Activated CD4-positive, alpha-beta T cell treated with anti-CD3 and anti-CD28 coated beads, Interleukin-2, amount 50 U/mL, for 1 hour (primary cell): ENCODE results near the gene DBH.

Experiments used
- DNase-seq: peaks from one replicate; pipeline ENCODE4 v3.0.0-alpha.2; 2020

Gene DBH

DNA sequence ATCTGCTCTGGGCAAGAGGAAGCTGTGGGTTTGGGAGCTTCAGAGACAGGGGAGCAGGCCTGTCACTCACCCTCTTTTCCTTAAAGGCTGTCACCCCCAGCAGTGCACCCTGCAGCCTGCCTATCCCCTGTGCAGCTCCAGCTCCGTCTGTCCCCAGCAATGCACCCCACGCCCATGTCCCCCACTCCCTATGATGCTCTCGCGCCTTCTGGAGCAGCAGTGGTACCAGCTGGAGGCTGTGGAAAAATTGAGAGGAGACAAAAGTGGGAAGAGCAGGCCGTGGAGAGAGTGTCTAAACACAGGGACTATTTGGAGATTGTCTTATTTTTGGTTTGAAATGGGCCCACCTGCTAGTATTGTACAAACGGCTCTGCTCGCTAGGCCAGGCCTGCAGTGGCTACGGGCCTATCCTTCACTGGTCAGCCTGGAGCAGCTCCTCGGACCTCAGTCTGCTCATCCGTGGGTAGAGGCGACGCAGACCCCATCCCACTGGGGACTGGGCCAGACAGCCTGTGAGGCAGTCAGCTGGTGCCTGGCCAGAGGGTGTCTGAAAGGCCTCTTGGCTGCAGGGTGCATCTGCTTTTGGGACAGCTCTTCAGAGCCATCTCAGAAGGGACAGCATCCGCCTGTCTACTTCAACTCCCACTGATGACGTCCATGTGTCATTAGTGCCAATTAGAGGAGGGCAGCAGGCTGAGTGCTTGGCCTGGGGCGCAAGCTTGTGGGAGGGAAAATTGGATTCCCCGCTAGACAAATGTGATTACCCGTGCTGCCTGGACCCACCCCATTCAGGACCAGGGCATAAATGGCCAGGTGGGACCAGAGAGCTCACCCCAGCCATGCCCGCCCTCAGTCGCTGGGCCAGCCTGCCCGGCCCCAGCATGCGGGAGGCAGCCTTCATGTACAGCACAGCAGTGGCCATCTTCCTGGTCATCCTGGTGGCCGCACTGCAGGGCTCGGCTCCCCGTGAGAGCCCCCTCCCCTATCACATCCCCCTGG is at the start of gene DBH:
DBH (plus strand) TSS at position 831 of the 999 bp plus-strand sequence; CDS start at position 840, 9 bp downstream.
- DNase-seq = no peak

DNA sequence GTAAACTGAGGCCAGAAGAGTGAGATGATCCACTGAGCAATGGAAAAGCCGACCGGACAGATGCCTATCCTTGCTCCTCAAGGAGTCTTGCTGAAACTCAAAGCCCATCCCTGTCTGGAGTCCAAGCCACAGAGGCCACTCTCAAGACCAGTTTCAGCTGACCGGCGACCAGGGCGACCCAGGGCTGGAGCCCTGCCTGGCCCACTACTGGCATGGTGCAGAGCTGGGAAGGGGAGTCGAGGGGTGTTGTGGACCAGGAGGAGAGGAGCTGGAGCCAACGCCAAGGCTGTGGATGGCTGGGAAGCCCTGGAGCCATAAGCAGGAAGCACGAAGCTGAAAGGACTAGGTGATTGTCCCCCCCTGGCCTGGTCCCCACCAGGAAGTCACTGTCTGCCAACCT is 49.1 kb upstream of the DBH start:
- no peak for DNase-seq

DNA sequence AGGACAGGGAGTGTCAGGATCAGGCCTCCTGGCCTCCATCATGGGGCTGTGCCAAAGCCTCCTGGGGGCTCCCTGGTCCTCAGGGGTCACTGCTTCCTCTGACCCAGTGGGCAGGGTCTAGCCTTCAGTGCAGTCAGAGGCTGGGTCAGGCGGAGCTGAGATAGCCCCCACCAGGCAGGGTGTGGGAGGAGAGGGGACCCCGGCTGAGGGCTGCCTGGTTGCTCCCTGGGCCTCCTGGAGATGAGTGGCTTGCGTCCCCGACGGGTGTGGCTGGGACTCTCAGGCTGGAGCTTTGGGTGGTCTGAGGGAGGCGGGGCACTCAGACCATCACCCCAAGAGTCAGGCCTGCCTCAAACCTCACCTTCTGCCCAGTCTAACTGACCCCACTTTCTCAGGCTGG is 48.7 kb upstream of the DBH start:
- DNase-seq = no peak

DNA sequence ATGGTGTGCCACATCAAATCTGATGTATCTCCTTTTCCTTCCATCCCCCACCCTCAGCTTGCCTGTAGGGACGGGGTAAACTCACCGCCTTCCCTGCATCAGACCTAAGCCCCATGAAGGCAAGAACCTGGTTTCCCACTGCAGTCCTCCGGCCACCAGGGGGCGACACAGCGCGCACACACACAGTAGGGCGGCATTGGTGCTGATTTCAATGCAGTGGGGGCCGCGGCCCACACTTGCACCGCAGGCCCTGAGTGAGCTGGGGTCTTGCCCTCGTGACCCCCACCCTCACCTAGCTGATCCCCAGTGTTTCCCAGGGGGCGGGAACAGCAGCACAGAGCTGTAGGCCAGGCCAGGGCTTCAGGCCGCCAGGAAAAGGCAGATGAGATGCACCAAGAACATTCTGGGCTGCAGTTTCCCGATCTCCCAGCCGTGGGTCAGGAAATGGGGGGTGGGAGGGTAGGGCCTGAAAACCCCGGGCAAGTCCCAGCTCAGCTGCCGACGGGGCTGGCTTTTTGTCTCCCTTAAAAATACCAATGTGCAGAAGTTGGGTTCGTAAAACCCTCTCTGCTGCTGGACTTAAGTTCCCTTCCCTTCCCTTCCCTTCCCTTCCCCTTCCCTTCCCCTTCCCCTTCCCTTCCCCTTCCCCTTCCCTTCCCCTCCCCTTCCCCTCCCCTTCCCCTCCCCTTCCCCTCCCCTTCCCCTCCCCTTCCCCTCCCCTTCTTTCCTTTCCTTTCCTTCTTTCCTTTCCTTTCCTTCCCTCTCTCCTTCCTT is 46.5 kb upstream of the DBH start:
- peak; percentile 52 for DNase-seq

DNA sequence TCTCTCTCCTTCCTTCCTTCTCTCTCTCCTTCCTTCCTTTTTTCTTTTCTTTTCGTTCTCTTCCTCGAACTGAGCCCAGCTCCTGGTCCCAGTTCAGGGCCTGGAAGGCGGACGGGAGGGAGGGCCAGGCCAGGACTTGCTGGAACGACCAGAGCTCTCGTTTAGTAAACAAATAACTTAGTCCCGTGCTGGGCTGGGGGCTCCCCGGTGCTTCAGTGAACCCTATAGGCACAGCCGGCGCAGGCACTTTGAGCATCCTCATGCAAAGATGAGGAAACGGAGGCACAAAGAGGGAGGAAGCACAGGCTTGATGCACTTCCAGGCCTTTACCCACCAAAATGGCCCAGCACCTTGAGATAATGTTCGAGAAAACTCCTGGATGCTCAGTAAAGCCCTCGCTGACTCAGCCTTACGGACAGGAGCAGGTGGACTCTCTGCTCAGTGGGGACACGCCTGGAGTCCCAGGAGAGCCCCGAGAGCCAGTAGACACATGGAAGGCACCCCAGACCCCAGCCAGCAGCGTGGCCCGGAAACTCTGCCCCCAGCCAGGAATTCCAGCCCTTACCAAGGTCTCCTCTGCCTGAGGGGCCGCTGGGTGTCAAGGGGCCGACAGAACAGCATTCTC is 45.8 kb upstream of the DBH start:
- DNase-seq = no peak

DNA sequence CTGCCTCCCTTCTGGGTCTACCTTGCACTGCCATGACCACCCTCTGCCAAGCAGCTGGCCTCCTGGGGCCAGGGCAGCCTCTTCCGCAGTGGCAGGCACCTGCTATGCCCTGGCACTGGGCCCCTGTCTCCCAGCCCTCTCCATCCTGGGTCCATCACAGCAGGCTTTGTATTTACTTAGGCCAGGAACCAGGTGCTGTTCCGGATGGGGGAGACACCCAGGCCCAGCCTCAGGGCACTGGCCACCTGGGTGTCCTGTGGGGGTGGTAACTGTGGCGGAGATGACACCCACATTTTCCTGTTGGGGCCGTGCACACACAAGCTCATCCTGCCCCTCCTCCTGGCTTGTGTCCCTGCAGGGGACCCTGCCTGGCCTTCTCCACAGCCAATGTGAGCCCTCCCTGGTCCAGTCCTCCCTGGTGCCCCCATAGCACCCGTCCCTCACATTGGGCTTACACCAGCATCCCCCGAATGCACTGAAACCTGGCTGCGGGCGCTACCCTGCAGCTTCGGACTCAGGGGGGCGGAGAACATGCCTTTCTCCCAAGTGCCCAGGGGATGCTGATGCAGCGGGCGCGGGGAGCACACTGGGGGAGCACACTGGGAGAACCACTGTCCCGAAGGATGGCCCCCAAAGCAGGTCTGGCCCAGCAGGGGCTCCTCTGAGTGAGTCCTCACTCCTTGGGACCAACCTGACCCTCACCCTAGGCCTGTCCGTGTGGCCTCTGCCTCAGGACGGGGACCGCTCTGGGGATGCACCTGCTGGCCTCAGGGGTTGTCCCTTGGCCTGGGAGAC is 44.9 kb upstream of the DBH start:
- DNase-seq = no peak

DNA sequence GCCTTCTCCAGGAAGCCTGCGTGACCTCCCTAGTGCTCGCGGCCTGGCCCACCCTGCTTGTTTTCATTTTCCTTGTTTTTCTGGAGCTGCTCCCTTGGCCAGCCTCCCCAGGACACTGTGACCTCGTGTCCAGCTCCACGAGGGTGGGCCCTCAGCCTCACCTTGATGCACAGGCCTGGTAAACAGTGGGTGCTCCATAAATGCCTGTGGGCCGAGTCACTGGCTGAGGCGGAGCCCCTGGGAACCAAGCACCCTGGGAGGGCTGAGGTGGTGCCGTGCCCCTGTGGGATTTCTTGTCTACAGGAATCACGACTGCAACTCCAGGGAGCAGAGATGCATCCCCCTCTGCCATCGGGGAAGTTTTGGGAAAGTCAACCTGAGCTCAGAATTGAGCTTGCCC is 44.2 kb upstream of the DBH start:
- DNase-seq = no peak

DNA sequence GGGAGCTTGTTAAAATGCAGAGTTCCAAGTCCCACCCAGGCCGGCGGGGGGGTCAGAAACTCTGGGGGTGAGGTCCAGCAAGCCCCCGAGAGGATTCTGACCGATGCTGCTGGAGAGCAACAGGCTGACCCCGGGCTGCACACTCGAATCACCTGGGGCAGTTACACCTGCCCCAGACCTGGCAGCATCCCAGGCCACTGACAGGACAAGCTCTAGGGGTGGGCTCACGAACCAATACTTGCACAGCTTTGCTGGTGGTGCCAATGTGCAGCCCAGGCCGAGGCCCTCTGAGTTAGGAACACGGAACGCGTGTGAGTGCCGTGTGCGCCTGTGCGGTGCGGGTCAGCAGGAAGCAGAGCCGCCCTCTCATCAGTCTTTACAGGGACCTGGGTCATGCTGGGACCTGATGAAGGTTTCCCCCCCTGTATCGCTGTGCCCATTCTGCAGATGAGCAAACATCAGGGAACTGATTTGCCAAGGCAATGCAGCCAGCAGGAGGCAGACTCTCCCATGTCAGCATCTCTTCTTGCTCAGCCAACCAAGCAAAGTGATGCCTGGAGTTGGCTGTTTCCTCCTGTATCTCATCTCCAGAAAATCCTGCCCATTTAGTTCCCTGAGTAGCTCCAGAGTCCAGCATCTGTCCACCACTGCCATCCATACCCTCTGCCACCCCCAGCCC is 43.3 kb upstream of the DBH start:
- peak; percentile 17 for DNase-seq

DNA sequence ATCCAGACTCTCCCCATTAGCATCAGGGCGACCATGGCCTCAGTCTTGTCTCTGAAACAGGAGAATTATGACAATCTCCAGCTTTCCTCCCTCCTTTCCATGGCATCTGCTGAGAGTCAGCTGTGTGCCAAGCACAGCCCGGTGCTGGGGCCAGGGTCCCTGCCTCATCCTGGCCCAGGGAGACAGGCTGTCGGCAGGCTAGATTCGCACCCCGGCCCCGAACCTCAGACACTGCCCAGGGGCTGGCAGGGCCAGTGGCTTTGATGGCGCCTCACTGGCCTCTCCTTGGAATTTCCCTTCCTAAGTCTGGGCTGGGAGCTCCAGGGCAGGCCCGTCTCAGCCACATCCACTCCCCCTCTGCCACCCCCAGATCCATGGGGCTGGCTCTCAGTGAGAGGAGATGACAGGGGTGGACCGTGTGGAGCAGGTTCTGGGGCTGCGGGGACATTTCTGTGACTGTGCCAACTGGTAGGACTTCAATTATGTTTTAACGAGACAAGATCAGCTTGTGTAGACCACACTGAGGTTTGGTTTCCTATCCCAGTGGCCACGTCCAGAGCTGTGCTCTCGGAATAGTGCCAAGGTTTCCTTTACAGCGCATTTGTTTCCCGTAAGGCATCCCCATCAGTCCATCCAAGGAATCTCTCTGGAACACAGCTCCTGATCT is 42.4 kb upstream of the DBH start:
- no peak for DNase-seq

DNA sequence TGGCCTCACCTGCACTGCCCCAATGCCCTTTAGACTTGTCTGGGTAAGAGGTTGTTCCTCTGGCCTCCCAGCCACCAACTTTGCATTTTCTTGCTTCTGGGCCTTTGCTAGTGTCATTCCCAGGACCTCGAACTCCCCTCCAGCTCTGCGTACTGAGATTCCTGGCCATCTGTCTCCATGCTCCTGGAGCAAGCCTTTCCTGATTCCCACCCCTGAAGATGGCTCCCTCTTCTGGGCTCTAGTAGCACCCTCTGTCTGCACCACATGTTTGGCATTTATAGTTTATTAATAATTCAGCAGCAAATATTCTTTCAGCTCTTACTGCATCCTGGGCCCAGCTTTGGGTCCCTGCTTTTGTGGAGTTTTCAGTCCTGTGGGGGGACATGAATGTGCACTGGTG is 41.9 kb upstream of the DBH start:
- DNase-seq = no peak

DNA sequence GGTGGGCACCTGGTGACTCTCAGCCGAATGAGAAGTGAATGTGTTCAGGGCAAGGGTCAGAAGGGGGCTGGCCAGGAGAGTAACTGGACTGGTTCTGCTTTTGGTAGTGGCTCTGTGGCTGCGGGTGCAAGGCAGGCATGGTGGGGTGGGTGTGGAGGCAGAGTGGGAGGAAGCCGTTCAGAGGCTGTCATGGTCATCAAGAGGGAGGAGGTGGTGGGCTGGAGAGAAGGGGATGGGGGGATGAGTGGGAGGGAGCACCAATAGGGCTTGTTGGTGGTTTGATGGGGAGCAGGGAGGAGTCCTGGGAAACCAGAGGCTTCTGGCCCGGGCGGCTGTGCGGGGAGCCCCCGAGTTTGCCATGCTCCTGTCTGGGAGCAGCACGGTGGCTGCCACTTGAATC is 40.3 kb upstream of the DBH start:
- no peak for DNase-seq

DNA sequence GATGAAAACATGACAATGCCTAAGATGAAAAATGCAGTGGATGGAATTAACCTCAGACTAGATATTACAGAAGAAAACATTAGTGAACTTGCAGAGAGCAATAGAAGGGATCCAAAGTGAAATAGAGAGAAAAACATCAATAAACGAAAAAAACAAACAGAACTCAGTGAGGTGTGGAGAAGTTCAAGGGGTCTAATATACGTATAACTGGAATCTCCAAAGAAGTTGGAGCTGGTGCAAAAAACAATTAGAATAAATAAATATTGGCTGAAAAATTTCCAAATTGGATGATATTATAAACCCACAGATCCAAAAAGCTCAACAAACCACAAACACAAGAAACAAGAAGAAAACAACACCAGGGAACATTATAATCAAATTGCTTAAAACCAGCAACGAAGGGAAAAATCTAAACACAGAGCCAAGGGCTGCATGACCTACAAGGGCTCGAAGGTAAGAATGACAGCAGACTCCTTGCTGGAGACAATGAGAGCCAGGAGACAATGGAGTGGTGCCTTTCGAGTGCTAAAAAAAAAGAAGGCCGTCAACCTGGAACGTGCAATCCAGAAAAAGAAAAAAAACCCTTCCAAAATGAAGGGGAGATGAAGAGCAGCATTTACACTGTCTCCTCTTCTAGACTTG is 38.7 kb upstream of the DBH start:
- DNase-seq = no peak

DNA sequence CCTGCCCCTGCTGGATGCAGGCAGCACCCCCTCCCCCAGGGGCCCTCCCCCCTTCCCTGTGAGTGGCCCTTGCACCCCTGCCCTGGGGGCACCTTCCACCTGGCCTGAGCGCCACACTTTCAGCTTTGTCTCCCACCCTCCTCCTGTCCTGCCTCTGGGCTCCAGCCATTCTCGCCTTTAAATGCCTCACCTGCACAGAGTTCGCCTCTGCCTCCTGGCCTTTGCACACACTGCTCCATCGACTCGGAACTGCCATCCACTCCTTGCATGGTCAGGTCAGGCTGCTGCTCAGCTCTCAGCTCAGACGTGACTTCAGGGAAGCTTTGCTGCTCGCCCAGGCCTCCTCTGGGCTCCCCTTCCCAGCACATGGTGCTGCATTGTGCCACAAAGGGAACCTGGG is 37.2 kb upstream of the DBH start:
- no peak for DNase-seq

DNA sequence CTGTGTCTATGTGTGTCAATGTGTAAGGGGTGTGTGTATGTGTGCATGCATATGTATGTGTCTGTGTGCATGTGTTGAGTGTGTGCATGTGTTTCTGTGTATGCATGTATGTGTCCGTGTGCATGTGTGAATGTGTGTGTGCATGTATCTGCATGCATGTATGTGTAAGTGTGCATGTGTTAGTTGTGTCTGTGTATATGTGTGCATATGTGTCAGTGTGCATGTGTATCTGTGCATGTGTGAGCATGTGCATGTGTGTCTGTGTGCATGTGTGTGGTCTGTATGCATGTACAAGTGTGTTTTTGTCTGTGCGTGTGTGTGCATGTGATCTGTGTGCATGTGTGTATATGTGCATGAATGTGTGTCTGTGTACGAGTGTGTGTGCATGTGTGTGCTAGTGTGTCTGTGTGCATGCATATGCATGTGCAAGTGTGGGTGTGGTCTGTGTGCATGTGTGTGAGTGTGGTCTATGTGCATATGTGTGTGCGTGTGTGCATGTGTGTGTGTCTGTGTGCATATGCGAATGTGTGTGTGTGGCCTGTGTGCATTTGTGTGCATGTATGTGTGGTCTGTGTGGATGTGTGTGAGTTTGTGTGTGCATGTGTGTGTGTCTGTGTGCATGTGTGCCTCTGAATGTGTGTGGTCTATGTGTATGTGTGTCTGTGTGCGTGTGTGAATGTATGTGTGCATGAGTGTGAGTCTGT is 36.5 kb upstream of the DBH start:
- DNase-seq = no peak

DNA sequence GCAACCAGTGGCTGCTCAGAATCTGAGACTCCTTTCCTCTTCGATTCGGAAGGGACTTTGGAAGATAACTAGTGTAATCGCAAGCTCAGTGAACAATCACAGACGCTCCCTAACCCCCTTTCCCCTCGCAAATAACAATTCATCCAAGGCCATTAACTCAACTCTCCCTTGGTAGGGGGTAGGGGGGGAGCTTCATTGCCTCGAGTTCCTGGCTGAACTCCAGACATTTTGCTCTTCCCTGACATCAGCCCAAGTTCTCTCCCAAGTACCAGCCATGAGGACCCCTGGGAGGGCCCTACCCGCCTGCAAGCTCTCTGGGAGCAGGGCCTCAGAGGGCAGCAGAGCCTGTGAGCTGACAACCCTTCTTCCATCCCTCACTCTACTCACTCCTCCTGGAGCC is 35.4 kb upstream of the DBH start:
- DNase-seq = no peak

DNA sequence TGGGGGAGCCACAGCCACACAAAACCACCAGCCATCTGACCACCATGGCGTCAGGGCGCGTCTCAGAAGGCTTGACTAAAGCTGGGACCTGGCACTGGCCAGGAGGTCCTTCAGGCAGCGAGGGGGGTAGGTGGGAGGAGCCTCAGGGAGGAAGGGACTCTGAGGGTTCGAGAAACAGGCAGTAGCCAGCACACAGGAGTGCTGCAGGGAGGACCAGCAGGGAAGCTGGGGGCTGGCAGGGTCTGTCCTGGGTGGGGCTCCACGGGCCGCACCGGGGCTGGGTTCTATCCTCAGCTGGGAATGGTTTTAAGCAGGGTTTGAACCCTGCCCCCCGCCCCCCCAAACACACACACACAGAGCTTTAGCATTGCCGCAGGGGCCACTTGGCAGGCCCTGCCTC is 34.4 kb upstream of the DBH start:
- DNase-seq = no peak

DNA sequence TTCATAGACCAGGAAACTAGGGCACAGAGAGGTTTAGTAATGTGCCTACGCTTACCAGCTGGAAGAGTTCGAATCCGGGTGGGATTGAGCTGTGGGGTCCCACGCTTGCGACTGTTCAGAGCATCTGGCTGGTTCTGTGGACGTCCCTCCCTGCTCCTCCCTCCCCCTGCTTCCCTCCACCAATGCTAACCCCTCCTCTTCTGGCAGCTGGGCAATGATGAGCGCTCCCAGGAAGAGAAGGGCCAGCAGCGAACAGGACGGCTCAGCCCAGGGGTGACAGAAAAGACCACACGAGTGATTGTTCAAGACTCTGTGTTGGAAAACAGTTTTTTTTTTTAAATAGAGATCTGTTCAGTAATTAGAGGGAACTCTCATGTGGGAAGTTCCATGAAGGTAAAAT is 33.9 kb upstream of the DBH start:
- DNase-seq = no peak

DNA sequence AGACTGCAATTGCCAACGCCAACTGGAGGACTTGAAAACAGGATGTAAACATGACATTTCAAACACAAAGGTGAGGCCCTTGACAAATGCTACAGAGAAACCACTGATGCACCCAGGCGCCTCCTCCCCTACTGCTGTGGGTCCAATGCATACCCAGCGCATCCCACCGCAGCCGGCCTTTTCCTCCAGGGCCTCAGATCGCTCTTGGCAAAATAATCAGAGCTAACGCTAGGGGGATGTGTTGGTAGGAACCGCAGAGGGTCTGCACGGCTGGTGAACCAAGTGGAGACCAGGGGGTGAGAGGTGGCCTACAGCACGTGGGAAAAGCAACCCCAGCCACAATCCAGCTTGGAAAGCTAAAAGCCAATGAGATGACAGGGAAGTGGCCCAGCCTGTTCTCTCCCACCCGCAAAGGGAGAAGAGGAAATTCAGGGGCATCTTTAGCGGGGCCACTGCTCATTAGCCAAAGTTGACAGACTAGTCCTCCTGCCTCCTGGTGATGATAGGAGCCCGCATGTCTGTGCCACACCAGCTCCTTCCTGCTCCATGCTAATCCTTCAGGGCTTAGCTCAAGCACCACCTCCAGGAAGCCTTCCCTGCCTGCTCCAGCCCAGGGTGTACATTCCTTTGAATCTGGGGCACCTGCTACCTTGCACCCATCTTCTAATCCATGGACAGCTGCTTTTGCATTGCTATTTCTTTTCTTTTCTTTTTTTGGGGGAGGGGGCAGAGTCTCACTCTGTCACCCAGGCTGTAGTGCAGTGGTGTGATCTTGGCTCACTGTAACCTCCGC is 32.8 kb upstream of the DBH start:
- DNase-seq = no peak

DNA sequence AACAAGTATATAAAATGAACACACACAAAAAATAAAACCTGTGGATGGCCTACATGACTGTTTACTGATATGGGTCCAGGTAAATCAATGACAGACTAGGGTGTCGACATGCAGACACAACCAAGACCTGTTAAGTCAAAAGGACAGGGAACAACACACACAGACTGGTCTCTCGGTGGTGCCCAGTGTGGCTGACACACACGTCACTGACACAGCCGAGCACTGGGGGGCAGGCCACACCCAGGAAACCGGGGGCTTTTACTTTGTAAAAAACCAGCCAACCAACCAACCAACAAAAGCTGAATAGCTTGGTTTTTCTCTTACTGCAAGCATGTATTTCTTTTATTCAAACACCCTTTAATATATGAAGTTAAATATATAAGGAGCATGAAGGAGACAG is 31.9 kb upstream of the DBH start:
- peak; percentile 30 for DNase-seq

DNA sequence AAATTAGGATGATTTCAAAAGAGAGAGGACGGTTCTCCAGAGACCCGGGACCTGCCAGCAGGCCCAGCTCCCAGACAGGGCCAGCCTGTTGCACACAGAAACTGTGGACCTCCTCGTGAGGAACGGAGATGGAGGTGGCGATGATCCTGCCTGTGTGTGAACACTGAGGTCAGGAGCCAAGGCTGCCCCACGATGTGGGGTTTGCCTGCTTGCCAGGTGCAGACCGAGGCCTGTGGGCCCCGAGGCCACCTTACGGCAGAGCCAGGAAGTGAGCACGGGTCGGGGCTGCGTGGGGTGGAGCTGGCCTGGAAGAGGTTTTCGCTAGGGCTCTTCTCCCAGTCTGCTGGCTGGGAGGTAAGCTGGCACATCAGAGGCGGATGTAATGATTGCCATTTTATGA is 31.3 kb upstream of the DBH start:
- DNase-seq = no peak
